ENCODE measurements around the gene SDC4. TPM values are rescaled to one million over a fixed set of nuclear protein-coding genes. Genes with fewer than 3 reads are reported as not detected.

SDC4 gene
- total and polyA plus RNA-seq, 9 donors = 5.4 to 14.1 (median 7.9) TPM

DNA sequence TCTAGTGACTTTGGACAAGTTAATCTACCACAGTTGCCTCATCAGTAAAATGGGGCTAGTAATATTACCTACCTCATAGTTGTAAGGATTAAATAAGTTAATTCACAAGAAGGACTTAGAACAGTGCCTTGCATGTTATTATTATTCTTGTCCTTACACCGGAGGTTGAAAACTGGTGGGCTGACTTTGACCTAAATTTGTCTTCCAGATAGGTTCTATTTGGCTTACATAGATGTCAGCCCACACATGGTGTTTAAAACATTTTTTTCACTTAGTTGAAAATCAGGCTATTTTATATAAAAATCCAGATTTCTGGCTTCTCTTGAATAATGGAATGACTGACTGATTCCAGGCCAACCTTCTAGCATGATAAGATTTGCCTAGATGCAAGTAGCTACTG is 18.0 kb upstream of the SDC4 start:
- 100% methylated on average over 1 of the region's 1 CpG for WGBS (ENCODE audit: insufficient coverage)
- H3K9me3 ChIP-seq (replicated peaks; ENCODE audit: control insufficient read depth, low read depth, low read length) = no peaks in the 10 kb centered on the region
- no peak overlapping the region for H3K4me3 ChIP-seq (ENCODE audit: low read length)
- no peak overlapping the region for H3K27ac ChIP-seq (ENCODE audit: low read length)
- DNase-seq = no peak
- peaks cover 10% of the 10 kb centered on the region for H3K4me1 ChIP-seq (ENCODE audit: control insufficient read depth, insufficient read depth, low read length)
- no peaks in the 10 kb centered on the region for H3K27me3 ChIP-seq (ENCODE audit: control insufficient read depth, insufficient read depth, low read length)
- H3K36me3 ChIP-seq (ENCODE audit: control insufficient read depth, insufficient read depth, low read length) = peaks cover 32% of the 10 kb centered on the region

DNA sequence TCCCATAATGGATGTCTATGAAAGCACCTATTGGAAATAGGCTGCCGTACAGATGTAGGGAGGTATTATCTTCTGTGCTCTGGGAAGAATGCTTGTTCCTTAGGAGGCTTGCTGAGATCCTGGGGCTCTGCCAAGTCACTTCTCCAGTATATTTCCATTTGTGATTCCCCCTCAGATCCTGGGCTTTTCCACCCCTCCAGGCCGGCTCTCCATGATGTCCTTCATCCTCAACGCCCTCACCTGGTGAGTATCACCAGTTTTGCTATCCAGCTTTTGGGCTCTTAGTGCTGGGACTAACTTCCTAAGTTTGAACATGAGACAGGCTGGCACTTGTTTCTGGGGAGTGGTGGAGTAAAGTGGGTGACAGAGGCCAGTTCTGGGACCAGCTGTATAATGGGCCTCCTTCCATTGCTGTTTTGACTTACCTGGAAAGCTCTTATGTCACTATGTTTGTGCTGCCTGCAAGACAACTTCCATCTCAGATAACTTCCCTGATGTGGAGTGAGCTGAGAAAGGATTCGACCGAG is 17.3 kb upstream of the SDC4 start:
- peaks cover 10% of the 10 kb centered on the region for H3K4me1 ChIP-seq (ENCODE audit: control insufficient read depth, insufficient read depth, low read length)

GRCh38 chr20:45363611-45364492 is 15.6 kb upstream of the SDC4 start:
- H3K9me3 ChIP-seq (replicated peaks; ENCODE audit: control insufficient read depth, low read depth, low read length) = no peaks in the 10 kb centered on the region
- H3K27ac ChIP-seq (ENCODE audit: low read length) = peak overlapping the region; percentile 95
- H3K4me1 ChIP-seq (ENCODE audit: control insufficient read depth, insufficient read depth, low read length) = peaks cover 19% of the 10 kb centered on the region
- no peak for DNase-seq
- H3K4me3 ChIP-seq (ENCODE audit: low read length) = peak overlapping the region; percentile 73
- H3K36me3 ChIP-seq (ENCODE audit: control insufficient read depth, insufficient read depth, low read length) = peaks cover 32% of the 10 kb centered on the region
- no peaks in the 10 kb centered on the region for H3K27me3 ChIP-seq (ENCODE audit: control insufficient read depth, insufficient read depth, low read length)
- WGBS (ENCODE audit: insufficient coverage) = 16% methylated on average over 19 of the region's 23 CpGs

More for the DNA sequence above, 17.3 kb upstream of the SDC4 start:
- no peak overlapping the region for H3K4me3 ChIP-seq (ENCODE audit: low read length)
- H3K27ac ChIP-seq (ENCODE audit: low read length) = no peak overlapping the region
- WGBS (ENCODE audit: insufficient coverage) = 82% methylated on average over 2 of the region's 5 CpGs
- no peak for DNase-seq
- no peaks in the 10 kb centered on the region for H3K27me3 ChIP-seq (ENCODE audit: control insufficient read depth, insufficient read depth, low read length)
- peaks cover 32% of the 10 kb centered on the region for H3K36me3 ChIP-seq (ENCODE audit: control insufficient read depth, insufficient read depth, low read length)
- H3K9me3 ChIP-seq (replicated peaks; ENCODE audit: control insufficient read depth, low read depth, low read length) = no peaks in the 10 kb centered on the region

- H3K4me1 ChIP-seq (ENCODE audit: control insufficient read depth, insufficient read depth, low read length) = peaks cover 27% of the 10 kb centered on the region
- H3K9me3 ChIP-seq (replicated peaks; ENCODE audit: control insufficient read depth, low read depth, low read length) = no peaks in the 10 kb centered on the region
- no peaks in the 10 kb centered on the region for H3K27me3 ChIP-seq (ENCODE audit: control insufficient read depth, insufficient read depth, low read length)
- DNase-seq = peak; percentile 99
- peak within 1 kb of the TSS; percentile 95 for H3K27ac ChIP-seq (ENCODE audit: low read length)
- H3K36me3 ChIP-seq (ENCODE audit: control insufficient read depth, insufficient read depth, low read length) = peaks cover 24% of the 10 kb centered on the region
- H3K4me3 ChIP-seq (ENCODE audit: low read length) = peak within 1 kb of the TSS; percentile 73
- WGBS (ENCODE audit: insufficient coverage) = 0% methylated on average over 55 of the region's 55 CpGs
Measured at GRCh38 chr20:45362804-45363610, 14.8 kb upstream of the SDC4 start, which contains the start of gene SYS1. Gene SYS1, plus strand, starts transcription at chr20:45363156. Its CDS starts 376 bp downstream, at chr20:45363532.

DNA sequence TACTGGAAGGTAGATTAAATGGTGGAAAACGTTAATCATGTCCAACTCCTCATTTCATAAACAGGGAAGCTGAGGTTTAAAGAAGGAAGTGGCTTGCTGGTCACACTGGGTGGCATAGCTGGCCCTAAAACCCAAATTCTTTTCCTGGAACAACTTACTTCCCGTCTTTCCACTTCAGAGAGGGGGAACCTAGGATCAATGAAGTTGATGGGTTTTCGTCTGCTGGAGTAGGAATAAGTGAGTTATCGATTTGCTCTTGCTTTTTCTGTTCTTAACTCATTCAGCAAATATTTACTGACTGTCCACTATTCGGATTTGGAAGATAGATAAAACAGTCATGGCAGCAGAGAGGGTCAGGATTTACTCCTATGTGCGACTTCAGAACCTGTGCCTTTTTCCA is 13.6 kb upstream of the SDC4 start:
- Histone ChIP-seq H3K27ac (ENCODE audit: low read length) (no peak overlapping the region), H3K4me1 (ENCODE audit: control insufficient read depth, insufficient read depth, low read length) (peaks cover 29% of the 10 kb centered on the region), H3K36me3 (ENCODE audit: control insufficient read depth, insufficient read depth, low read length) (peaks cover 12% of the 10 kb centered on the region), H3K9me3 (replicated peaks; ENCODE audit: control insufficient read depth, low read depth, low read length) (no peaks in the 10 kb centered on the region), H3K4me3 (ENCODE audit: low read length) (no peak overlapping the region), H3K27me3 (ENCODE audit: control insufficient read depth, insufficient read depth, low read length) (no peaks in the 10 kb centered on the region)
- DNase-seq = no peak
- WGBS (ENCODE audit: insufficient coverage) = no CpG with 5 or more reads among the region's 6 CpGs

GRCh38 chr20:45359406-45360148 is 11.4 kb upstream of the SDC4 start:
- H3K27ac ChIP-seq (ENCODE audit: low read length) = no peak overlapping the region
- DNase-seq = no peak

DNA sequence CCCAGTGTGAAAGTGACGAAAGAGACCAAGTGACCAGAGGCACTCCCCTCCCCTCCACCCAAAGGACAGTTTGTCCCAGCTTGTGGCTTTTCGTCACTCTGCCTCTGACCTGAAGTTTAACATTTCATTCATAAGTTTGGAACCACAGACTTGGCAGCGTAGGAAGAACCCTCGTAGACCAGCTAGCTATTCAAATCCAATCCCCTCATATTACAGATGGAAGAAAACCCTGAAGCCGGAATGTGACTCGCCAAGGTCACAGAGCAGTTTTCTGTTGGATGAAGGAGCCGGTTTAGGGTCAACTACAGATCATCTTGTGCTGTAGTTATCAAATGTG is 10.8 kb upstream of the SDC4 start:
- no peak for DNase-seq

More at GRCh38 chr20:45359406-45360148, 11.4 kb upstream of the SDC4 start:
- Histone ChIP-seq H3K4me3 (ENCODE audit: low read length) (no peak overlapping the region), H3K36me3 (ENCODE audit: control insufficient read depth, insufficient read depth, low read length) (no peaks in the 10 kb centered on the region), H3K4me1 (ENCODE audit: control insufficient read depth, insufficient read depth, low read length) (peaks cover 29% of the 10 kb centered on the region), H3K27me3 (ENCODE audit: control insufficient read depth, insufficient read depth, low read length) (no peaks in the 10 kb centered on the region), H3K9me3 (replicated peaks; ENCODE audit: control insufficient read depth, low read depth, low read length) (no peaks in the 10 kb centered on the region)
- 63% methylated on average over 4 of the region's 9 CpGs for WGBS (ENCODE audit: insufficient coverage)

DNA sequence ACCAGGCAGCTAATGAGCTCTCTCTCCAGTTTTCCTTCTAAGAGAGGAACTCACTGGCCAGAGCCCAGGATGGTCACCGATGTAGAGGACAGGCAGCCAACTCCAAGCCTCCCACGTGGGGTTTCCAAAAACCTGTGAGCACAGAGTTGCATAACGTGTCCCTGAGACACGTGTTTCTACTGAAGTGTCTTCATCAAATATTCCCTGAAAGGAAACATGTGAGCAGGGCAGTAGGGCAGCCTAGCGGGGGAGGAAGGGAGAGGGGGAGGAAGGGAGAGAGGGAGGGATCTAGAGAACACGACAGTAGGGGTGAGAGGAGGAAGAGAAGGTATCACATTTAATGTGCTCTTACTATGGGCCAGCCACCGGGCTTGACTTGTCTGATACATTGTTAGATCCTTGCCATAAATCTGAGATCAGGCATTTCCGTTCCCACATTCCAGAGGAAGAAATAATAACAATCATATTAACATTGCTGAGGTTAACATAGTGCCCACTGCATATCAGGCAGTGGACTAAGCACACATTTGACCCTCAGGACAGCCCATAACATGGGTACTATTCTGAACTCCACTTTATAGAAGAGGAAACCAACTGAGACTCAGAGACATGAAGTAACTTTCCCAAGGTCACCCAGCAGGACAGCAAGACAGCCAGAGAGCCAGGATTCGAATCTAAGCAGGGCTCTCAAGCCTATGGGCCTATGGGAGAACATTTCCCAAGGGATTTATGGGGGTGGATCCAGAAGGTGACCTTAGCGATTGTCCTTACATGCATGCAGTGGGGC is 10.3 kb upstream of the SDC4 start:
- DNase-seq = peak; percentile 72
- peaks cover 23% of the 10 kb centered on the region for H3K4me1 ChIP-seq (ENCODE audit: control insufficient read depth, insufficient read depth, low read length)

More for the DNA sequence above, 10.8 kb upstream of the SDC4 start:
- H3K27ac ChIP-seq (ENCODE audit: low read length) = no peak overlapping the region
- 50% methylated on average over 2 of the region's 7 CpGs for WGBS (ENCODE audit: insufficient coverage)
- H3K27me3 ChIP-seq (ENCODE audit: control insufficient read depth, insufficient read depth, low read length) = no peaks in the 10 kb centered on the region
- H3K4me3 ChIP-seq (ENCODE audit: low read length) = no peak overlapping the region
- H3K36me3 ChIP-seq (ENCODE audit: control insufficient read depth, insufficient read depth, low read length) = no peaks in the 10 kb centered on the region
- peaks cover 27% of the 10 kb centered on the region for H3K4me1 ChIP-seq (ENCODE audit: control insufficient read depth, insufficient read depth, low read length)
- no peaks in the 10 kb centered on the region for H3K9me3 ChIP-seq (replicated peaks; ENCODE audit: control insufficient read depth, low read depth, low read length)

More for the DNA sequence above, 10.3 kb upstream of the SDC4 start:
- Histone ChIP-seq H3K27me3 (ENCODE audit: control insufficient read depth, insufficient read depth, low read length) (no peaks in the 10 kb centered on the region), H3K27ac (ENCODE audit: low read length) (peak overlapping the region; percentile 72), H3K36me3 (ENCODE audit: control insufficient read depth, insufficient read depth, low read length) (no peaks in the 10 kb centered on the region), H3K9me3 (replicated peaks; ENCODE audit: control insufficient read depth, low read depth, low read length) (no peaks in the 10 kb centered on the region), H3K4me3 (ENCODE audit: low read length) (no peak overlapping the region)
- 0% methylated on average over 5 of the region's 10 CpGs for WGBS (ENCODE audit: insufficient coverage)

Data from muscle of leg (tissue), 11 donors.